Transverse colon (tissue), 4 donors: Measurements from ENCODE around the gene HECTD2. TPM values are rescaled to one million over a fixed set of nuclear protein-coding genes. Genes with fewer than 3 reads are reported as not detected.
"Not testable (repeated sequence)": the region's sequence is repeated elsewhere in the genome, so short reads cannot be mapped to it uniquely, and the experiment has no call there.

Experiments
- DNase-seq: peaks from one replicate; pipeline ENCODE4 v3.0.0-alpha.2; 2019
- H3K27ac ChIP-seq, 4 donors: fragments of 200-600 bp; sonication (generic); 2 replicates each; pipeline ENCODE4 v1.5.1; 2016 to 2018; ENCODE audit warnings: inconsistent platforms in 4 of 4
- H3K27me3 ChIP-seq: fragments of 200-600 bp; sonication (generic); 2 replicates; pipeline ENCODE4 v1.5.1; 2017; ENCODE audit warnings: inconsistent platforms
- H3K36me3 ChIP-seq, 4 donors: fragments of 200-600 bp; sonication (generic); 2 replicates each; pipeline ENCODE4 v1.5.1; 2017 to 2019; ENCODE audit warnings: inconsistent platforms in 4 of 4
- H3K4me1 ChIP-seq, 4 donors: fragments of 200-600 bp; sonication (generic); 2 replicates each; pipeline ENCODE4 v1.5.1; 2017 to 2020; ENCODE audit warnings: inconsistent platforms in 4 of 4
- H3K4me3 ChIP-seq, 4 donors: fragments of 200-600 bp; sonication (generic); 1 replicate in 1 of 4; 2 replicates in 3 of 4; pipeline versions ENCODE4 v1.5.1 to v1.6.1; 2017 to 2019; ENCODE audit warnings: inconsistent platforms in 4 of 4
- H3K9me3 ChIP-seq, 2 donors: fragments of 200-600 bp; sonication (generic); 2 replicates each; pipeline ENCODE4 v1.5.1; 2017 to 2019; ENCODE audit warnings: inconsistent platforms in 2 of 2
- CTCF ChIP-seq, 5 experiments: fragments of 200-600 bp in 3 of 5; fragments of 450-650 bp in 2 of 5; sonication (generic) in 3 of 5; IDR thresholded peaks; 1 replicate in 2 of 5; 2 replicates in 3 of 5; pipeline ENCODE4 v1.5.1; 2016 to 2017; ENCODE audit warnings: antibody characterized with exemption in 5 of 5, inconsistent platforms in 3 of 5, mild to moderate bottlenecking in 2 of 5, moderate library complexity in 1 of 5
- EP300 ChIP-seq: sonication (generic); formaldehyde crosslinking; IDR thresholded peaks from one replicate; pipeline ENCODE4 v1.6.1; 2017; ENCODE audit warnings: antibody characterized with exemption, low read depth
- POLR2A ChIP-seq: fragments of 450-650 bp; IDR thresholded peaks from one replicate; pipeline ENCODE4 v1.6.1; 2016; ENCODE audit warnings: antibody characterized with exemption, mild to moderate bottlenecking, moderate library complexity
- POLR2AphosphoS5 ChIP-seq, 3 donors: sonication (generic); formaldehyde crosslinking; IDR thresholded peaks; one replicate each; pipeline ENCODE4 v1.6.1; 2016; ENCODE audit warnings: antibody characterized with exemption in 3 of 3
- WGBS, 2 donors: methylation state at CpG; one replicate each; pipeline ENCODE4 v1.1.5; 2018; ENCODE audit warnings: low coverage in 1 of 2; 5-methylcytosine and 5-hydroxymethylcytosine counted together
- in situ Hi-C, 4 donors: fragments of 200-750 bp; cut with MboI; loops; one replicate each; pipeline versions ENCODE4 v1.15.0 to v1.15.1; 2017; ENCODE audit warnings: low sequenced_read_pairs in 3 of 4, low pct_ligation_motif_present in 1 of 4, low pct_unique_long_range_greater_than_20kb in 1 of 4
- intact Hi-C: fragments of 100-400 bp; cut with DNase I; formaldehyde crosslinking; loops from one replicate; pipeline ENCODE4 v1.15.1; 2023; ENCODE audit warnings: low total_unique reads
- total RNA-seq, 4 donors: library from RNA; depleted of rRNA; stranded (reverse); fragments of >200 nt; gene quantifications; one replicate each; pipeline ENCODE4 v1.1.0, GENCODE V29; 2016

Gene HECTD2
- total RNA-seq, 4 donors from 2014 or later = 6.8 to 10.3 (median 8.1) TPM

DNA sequence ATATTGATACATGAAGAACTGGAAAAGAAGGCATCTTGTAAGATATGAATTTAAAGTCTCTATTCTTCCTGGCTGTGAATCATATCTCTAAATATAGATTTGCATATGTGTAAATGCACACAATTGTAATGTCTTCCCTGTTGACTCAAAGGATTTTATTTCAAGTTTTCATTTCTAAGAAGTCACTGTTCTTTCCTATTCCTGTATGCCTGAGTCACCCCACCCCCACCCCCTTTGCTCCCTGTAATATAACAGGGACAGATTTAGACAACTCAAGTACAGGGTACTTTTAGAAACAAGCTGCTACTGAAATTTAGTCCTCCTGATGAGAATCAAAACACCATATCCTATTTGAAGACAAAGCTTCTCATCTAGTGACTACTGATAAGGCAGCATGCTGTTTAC is 43.0 kb upstream of the HECTD2 start:
- Histone ChIP-seq H3K9me3 (no peaks in the 10 kb centered on the region), H3K36me3 (no peaks in the 10 kb centered on the region), H3K4me3 (no peak overlapping the region), H3K4me1 (no peaks in the 10 kb centered on the region), H3K27ac (no peak overlapping the region), H3K27me3 (no peaks in the 10 kb centered on the region)
- DNase-seq = no peak
- TF ChIP-seq CTCF (IDR thresholded peaks at IDR 0.05) = no peak
- no peak for TF ChIP-seq POLR2A
- no peak for TF ChIP-seq POLR2AphosphoS5 (IDR thresholded peaks at IDR 0.05)
- no peak for TF ChIP-seq EP300
- in situ Hi-C loops (no loop called here), intact Hi-C loops (no loop called here)

DNA sequence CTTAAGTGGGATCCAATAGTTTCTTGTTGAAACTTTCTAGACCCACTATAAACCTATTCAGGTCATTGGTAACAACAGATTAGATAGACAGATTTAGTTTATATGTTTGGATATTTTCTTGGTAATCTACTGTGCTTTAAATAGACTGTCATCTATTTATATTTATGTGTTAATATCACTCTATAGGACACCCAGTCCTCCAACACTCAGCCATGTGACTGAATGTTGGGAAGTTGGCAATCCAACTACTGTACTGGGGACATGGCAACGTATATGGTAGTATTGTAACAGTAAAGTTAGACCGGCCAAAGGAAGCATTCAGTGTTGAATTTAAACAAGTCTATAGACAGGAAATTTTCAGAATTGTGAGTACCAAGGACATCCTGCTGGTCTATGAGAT is 42.6 kb upstream of the HECTD2 start:
- H3K36me3 ChIP-seq = no peaks in the 10 kb centered on the region
- no peak for DNase-seq
- TF ChIP-seq CTCF (IDR thresholded peaks at IDR 0.05) (no peak), EP300 (no peak), POLR2AphosphoS5 (IDR thresholded peaks at IDR 0.05) (no peak), POLR2A (no peak)
- H3K27me3 ChIP-seq = no peaks in the 10 kb centered on the region
- no peak overlapping the region for H3K4me3 ChIP-seq
- H3K27ac ChIP-seq = no peak overlapping the region
- intact Hi-C loops (no loop called here), in situ Hi-C loops (no loop called here)
- H3K9me3 ChIP-seq = no peaks in the 10 kb centered on the region
- 71 to 79% methylated on average over 2 of the region's 2 CpGs for WGBS, 2 donors
- no peaks in the 10 kb centered on the region for H3K4me1 ChIP-seq

DNA sequence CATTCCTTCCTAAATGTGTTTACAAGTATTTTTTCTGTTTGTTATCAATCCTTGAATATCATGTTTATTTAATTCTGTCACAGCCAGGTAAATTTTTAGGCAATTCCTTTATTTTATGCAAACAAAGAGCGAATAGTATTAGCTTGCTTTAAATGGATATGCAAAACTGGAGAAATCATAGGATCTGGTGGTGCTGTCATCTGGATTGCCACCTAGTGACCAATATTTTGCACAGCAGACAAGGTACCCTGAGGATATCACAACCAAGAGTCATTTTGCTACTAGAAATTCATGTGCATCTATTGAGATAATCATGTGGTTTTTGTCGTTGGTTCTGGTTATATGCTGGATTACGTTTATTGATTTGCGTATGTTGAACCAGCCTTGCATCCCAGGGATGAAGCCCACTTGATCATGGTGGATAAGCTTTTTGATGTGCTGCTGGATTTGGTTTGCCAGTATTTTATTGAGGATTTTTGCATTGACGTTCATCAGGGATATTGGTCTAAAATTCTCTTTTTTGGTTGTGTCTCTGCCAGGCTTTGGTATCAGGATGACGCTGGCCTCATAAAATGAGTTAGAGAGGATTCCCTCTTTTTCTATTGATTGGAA is 40.1 kb upstream of the HECTD2 start:
- DNase-seq, H3K36me3 ChIP-seq, intact Hi-C loops, H3K27me3 ChIP-seq, in situ Hi-C loops, H3K27ac ChIP-seq, H3K4me3 ChIP-seq, H3K4me1 ChIP-seq: not testable (repeated sequence)
- H3K9me3 ChIP-seq = peaks cover 8 to 13% of the 10 kb centered on the region in 2 donors
- WGBS, 2 donors = 70 to 84% methylated on average over 3 to 6 of the region's 6 CpGs
- peak in 4 of 5 experiments; percentile 19 to 31 (median 20) for TF ChIP-seq CTCF (IDR thresholded peaks at IDR 0.05)

GRCh38 chr10:91374052-91374451 is 36.1 kb upstream of the HECTD2 start:
- TF ChIP-seq CTCF (IDR thresholded peaks at IDR 0.05) (no peak), POLR2A (no peak)
- in situ Hi-C loops = no loop called here
- Histone ChIP-seq H3K4me3 (no peak overlapping the region), H3K27ac (no peak overlapping the region), H3K4me1 (no peaks in the 10 kb centered on the region), H3K27me3 (no peaks in the 10 kb centered on the region), H3K9me3 (peaks cover 13 to 16% of the 10 kb centered on the region in 2 donors), H3K36me3 (no peaks in the 10 kb centered on the region)
- intact Hi-C loops = no loop called here
- no peak for DNase-seq
